ENCODE results near the gene CDK2AP2. TPM values are rescaled to one million over a fixed set of nuclear protein-coding genes. Genes with fewer than 3 reads are reported as not detected.

Gene CDK2AP2
- total and polyA plus RNA-seq, 2 of the 8 experiments (the other 6 are each of a cell fraction or from before 2014, with no cell fraction given): 49.6 to 65.1 TPM

DNA sequence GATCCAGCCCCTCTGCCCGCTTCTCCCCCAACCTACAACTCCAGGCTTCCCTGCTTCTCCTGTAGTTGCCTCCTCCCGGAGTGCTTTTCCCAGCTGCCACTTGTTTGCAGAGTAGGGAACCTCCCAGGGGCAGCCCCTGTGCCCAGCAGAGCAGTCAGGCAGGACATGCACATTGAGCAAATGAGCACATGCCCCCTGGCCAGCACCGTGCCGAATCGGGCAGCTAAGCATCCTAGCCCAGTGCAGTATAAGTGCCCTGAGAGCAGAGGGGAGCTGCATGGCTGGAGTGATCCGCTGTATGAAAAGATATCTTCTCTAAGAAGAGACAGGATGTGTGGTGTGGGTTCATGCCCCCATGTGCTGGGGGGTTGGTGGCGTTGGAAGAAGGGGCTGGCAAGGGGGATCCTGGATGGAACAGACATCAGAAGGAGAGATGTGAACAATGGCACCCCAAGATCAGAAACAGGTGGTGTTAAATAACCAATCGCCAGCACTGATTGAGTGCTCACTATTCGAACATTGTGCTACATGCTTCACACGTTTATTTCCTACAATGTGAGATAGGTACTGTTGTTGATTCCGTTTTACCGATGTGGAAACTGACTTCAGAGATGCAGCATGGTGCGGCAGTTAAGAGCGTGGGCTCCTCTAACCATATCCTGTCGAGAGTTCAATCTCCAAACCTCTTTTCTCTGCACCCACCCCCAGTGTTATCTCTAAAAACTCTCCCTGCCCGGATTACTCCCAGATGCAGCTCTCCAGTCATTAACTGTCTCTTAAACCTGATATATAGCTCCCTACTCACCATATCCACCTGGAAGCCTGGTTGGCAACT lies 23.9 kb downstream of the CDK2AP2 start:
- no peak overlapping the region for H4K8ac ChIP-seq (ENCODE audit: extremely low read depth, insufficient read depth, low read length)
- peaks cover 0 to 3% (median 0%) of the 10 kb centered on the region in 4 experiments; a peak in 1 of 8 replicates for H3K36me3 ChIP-seq (ENCODE audit: control insufficient read depth in 2 of 4, insufficient read depth in 4 of 4, low read length in 3 of 4)
- no peak overlapping the region for H3K14ac ChIP-seq (ENCODE audit: insufficient read length)
- no peaks in the 10 kb centered on the region for H3K9me3 ChIP-seq (ENCODE audit: insufficient read depth in 2 of 2, low read depth in 1 of 2, low read length in 1 of 2)
- no peak for FAIRE-seq
- H3K4me1 ChIP-seq (replicated peaks in 1 of 4; ENCODE audit: control insufficient read depth in 3 of 4, insufficient read depth in 4 of 4, low read length in 3 of 4): peaks cover 0 to 3% (median 3%) of the 10 kb centered on the region in 4 experiments; a peak in 3 of 7 replicates
- H2BK5ac ChIP-seq (ENCODE audit: low read depth, low read length): no peak overlapping the region
- no peak overlapping the region for H2AFZ ChIP-seq (ENCODE audit: low read length)
- H4K20me1 ChIP-seq (replicated peaks in 1 of 2; ENCODE audit: control insufficient read depth in 1 of 2, insufficient read depth in 2 of 2, low read length in 2 of 2): peaks cover 0 to 5% of the 10 kb centered on the region in 2 experiments
- H3K23me2 ChIP-seq (ENCODE audit: low read depth, low read length): no peaks in the 10 kb centered on the region
- H2BK120ac ChIP-seq (replicated peaks; ENCODE audit: low read depth, low read length): no peak overlapping the region
- H2AK5ac ChIP-seq (ENCODE audit: low read depth, low read length): no peak overlapping the region; the same call in 1 of the 2 replicates
- DNase-seq (ENCODE audit: low read depth in 1 of 2, low spot score in 2 of 2): no peak
- 83% methylated on average over 16 of the region's 16 CpGs; no CpG with 5 or more reads in 1 of the 2 experiments for WGBS, 2 experiments (ENCODE audit: extremely low coverage in 1 of 2, insufficient coverage in 1 of 2, insufficient read length in 1 of 2, insufficient replicate concordance in 2 of 2, low coverage in 1 of 2, low lambda C conversion rate in 2 of 2, missing lambda C conversion rate in 1 of 2)
- H3K23ac ChIP-seq (ENCODE audit: insufficient read length): no peak overlapping the region
- ChIA-PET POLR2A (ENCODE audit: partially characterized antibody) (interaction anchor here (0.7 to 2.1 kb wide), 4 partner anchors 11 to 88 kb away, joined by 3 to 7 read pairs (median 4); partner anchors contain the start of genes PPP1CA and TMEM134), CTCF (ENCODE audit: partially characterized antibody) (interaction anchor here (1.0 to 1.4 kb wide), 2 partner anchors 10 to 138 kb away, joined by 3 read pairs; no protein-coding TSS in a partner anchor)
- H4K91ac ChIP-seq (replicated peaks; ENCODE audit: insufficient read length, low read length): peak overlapping the region; percentile 35
- H3K79me2 ChIP-seq (ENCODE audit: control insufficient read depth in 1 of 2, insufficient read depth in 2 of 2, low read length in 2 of 2): no peaks in the 10 kb centered on the region
- H3K18ac ChIP-seq (ENCODE audit: extremely low read depth, low read length): no peak overlapping the region
- H3K79me1 ChIP-seq (ENCODE audit: low read depth, low read length): no peaks in the 10 kb centered on the region
- peak overlapping the region in 2 of 4 experiments; percentile 23 to 60; a peak in 5 of 8 replicates for H3K4me3 ChIP-seq (ENCODE audit: extremely low read depth in 1 of 4, insufficient read depth in 2 of 4, low read depth in 3 of 4, low read length in 4 of 4)
- no peak overlapping the region for H3K56ac ChIP-seq (replicated peaks; ENCODE audit: insufficient read length, low read depth, low read length)
- H3K4ac ChIP-seq (replicated peaks; ENCODE audit: insufficient read length, low read depth, low read length): no peak overlapping the region
- H2BK15ac ChIP-seq (ENCODE audit: low read length): no peak overlapping the region; the same call in 1 of the 2 replicates
- H3K27me3 ChIP-seq (replicated peaks in 1 of 4; ENCODE audit: control insufficient read depth in 3 of 4, extremely low read depth in 1 of 4, insufficient read depth in 3 of 4, low read length in 3 of 4): peaks cover 0 to 10% (median 9%) of the 10 kb centered on the region in 4 experiments; a peak in 6 of 7 replicates
- H4K5ac ChIP-seq (ENCODE audit: insufficient read length, low read depth, low read length): no peak overlapping the region
- H2BK12ac ChIP-seq (ENCODE audit: low read depth, low read length): no peak overlapping the region
- H3K4me2 ChIP-seq (ENCODE audit: insufficient read depth in 1 of 2, low read depth in 2 of 2, low read length in 2 of 2): peak overlapping the region; percentile 54 to 70; a peak in 3 of 4 replicates
- no peak overlapping the region for H3K27ac ChIP-seq (ENCODE audit: low read depth, low read length)
- H3K9ac ChIP-seq (replicated peaks in 1 of 4; ENCODE audit: extremely low read depth in 1 of 4, low read depth in 3 of 4, low read length in 3 of 4): no peak overlapping the region
- H2BK20ac ChIP-seq (ENCODE audit: low read length): no peak overlapping the region
- TF ChIP-seq EP300 (IDR thresholded peaks at IDR 0.05; ENCODE audit: borderline replicate concordance in 1 of 2, low read depth in 2 of 2, low read length in 2 of 2) (no peak), HDAC2 (IDR thresholded peaks at IDR 0.05; ENCODE audit: borderline replicate concordance in 1 of 2, low read depth in 2 of 2, low read length in 2 of 2) (no peak), EZH2 (IDR thresholded peaks at IDR 0.05; ENCODE audit: low read depth, low read length, severe bottlenecking) (no peak), SP4 (IDR thresholded peaks at IDR 0.05; ENCODE audit: low read length) (no peak)
